ENCODE data around the gene OR5D16. TPM values are rescaled to one million over a fixed set of nuclear protein-coding genes. Genes with fewer than 3 reads are reported as not detected.

OR5D16 gene
- total RNA-seq, 1 donor from 2014 or later = not detected

DNA sequence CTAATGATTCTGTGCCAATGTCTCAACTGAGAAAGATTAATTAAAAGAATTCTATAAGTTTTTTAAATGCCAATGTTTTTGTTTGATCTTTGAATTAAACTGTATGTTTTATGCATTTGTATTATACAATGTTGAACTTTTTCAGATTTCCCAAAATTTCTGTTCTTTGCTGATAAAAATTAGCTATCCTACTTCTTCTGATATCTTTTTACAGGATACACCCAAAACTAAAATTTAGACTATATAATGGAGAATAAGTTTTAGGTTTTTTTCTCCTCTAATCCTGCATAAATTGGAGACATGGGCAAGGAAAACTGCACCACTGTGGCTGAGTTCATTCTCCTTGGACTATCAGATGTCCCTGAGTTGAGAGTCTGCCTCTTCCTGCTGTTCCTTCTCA is 11.6 kb upstream of the OR5D16 start, which contains the start of gene OR5L2:
OR5L2 (plus strand) TSS at position 301 of the 400 bp plus-strand sequence; CDS start at position 301, 0 bp downstream.
- H3K4me3 ChIP-seq = no peak within 1 kb of the TSS
- H3K27me3 Mint-ChIP-seq (ENCODE audit: insufficient read depth, low read depth) = no peaks in the 10 kb centered on the region
- H3K9ac ChIP-seq = no peak within 1 kb of the TSS
- no peaks in the 10 kb centered on the region for H3K27me3 ChIP-seq
- H2AFZ ChIP-seq (replicated peaks) = no peak within 1 kb of the TSS
- H3K4me2 ChIP-seq = no peak within 1 kb of the TSS
- H3K4me3 Mint-ChIP-seq = no peak within 1 kb of the TSS
- no peaks in the 10 kb centered on the region for H3K36me3 Mint-ChIP-seq
- H3K4me1 ChIP-seq = no peaks in the 10 kb centered on the region
- TF ChIP-seq EZH2phosphoT487 (IDR thresholded peaks at IDR 0.05) (no peak), EZH2 (IDR thresholded peaks at IDR 0.05) (no peak), CTCF (IDR thresholded peaks at IDR 0.05) (no peak)
- no peak for DNase-seq (ENCODE audit: low spot score)
- H3K27ac Mint-ChIP-seq = no peak within 1 kb of the TSS
- peaks cover 28% of the 10 kb centered on the region for H3K9me3 ChIP-seq (ENCODE audit: low read depth)
- no peaks in the 10 kb centered on the region for H3F3A ChIP-seq (ENCODE audit: low read depth)
- no peaks in the 10 kb centered on the region for H4K20me1 ChIP-seq (ENCODE audit: low read depth)
- H3K9me3 Mint-ChIP-seq = peaks cover 8% of the 10 kb centered on the region
- no peaks in the 10 kb centered on the region for H3K79me2 ChIP-seq (ENCODE audit: low read depth)
- H3K4me1 Mint-ChIP-seq = no peaks in the 10 kb centered on the region
- H3K27ac ChIP-seq = no peak within 1 kb of the TSS
- no peaks in the 10 kb centered on the region for H3K36me3 ChIP-seq

DNA sequence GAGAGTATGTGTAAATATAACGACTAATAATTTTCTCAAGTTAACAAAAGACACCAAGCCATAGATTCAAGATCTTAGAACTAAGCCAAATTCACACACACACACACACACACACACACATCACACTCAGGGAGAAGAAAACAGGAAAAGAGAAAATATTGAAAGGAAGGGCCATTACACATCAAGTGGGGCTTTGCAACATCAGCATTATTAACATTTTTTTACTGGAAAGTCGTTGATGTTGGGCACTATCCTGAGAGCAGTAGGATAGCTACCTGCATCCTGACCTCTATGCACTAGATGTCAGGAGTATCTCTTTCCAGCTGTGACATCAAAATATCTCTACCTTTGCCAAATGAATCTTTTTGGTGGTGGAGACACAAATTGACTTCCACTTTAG is 8.9 kb downstream of the OR5D16 start:
- no peaks in the 10 kb centered on the region for H3K36me3 ChIP-seq
- H3K4me3 ChIP-seq = no peak overlapping the region
- DNase-seq (ENCODE audit: low spot score) = no peak
- TF ChIP-seq EZH2phosphoT487 (IDR thresholded peaks at IDR 0.05) (no peak), EZH2 (IDR thresholded peaks at IDR 0.05) (no peak)
- Mint-ChIP-seq H3K9me3 (peaks cover 5% of the 10 kb centered on the region), H3K27ac (no peak overlapping the region), H3K4me1 (no peaks in the 10 kb centered on the region), H3K27me3 (ENCODE audit: insufficient read depth, low read depth) (no peaks in the 10 kb centered on the region), H3K36me3 (no peaks in the 10 kb centered on the region), H3K4me3 (no peak overlapping the region)
- H2AFZ ChIP-seq (replicated peaks) = no peak overlapping the region
- no peak overlapping the region for H3K27ac ChIP-seq
- no peaks in the 10 kb centered on the region for H3K27me3 ChIP-seq
- H3K9ac ChIP-seq = no peak overlapping the region
- H3K4me1 ChIP-seq = no peaks in the 10 kb centered on the region
- H4K20me1 ChIP-seq (ENCODE audit: low read depth) = no peaks in the 10 kb centered on the region
- H3K9me3 ChIP-seq (ENCODE audit: low read depth) = peaks cover 25% of the 10 kb centered on the region
- H3K79me2 ChIP-seq (ENCODE audit: low read depth) = no peaks in the 10 kb centered on the region
- H3F3A ChIP-seq (ENCODE audit: low read depth) = no peaks in the 10 kb centered on the region
- H3K4me2 ChIP-seq = no peak overlapping the region

- Mint-ChIP-seq H3K4me3 (no peak overlapping the region), H3K36me3 (no peaks in the 10 kb centered on the region), H3K9me3 (peaks cover 6% of the 10 kb centered on the region), H3K27ac (no peak overlapping the region), H3K4me1 (no peaks in the 10 kb centered on the region), H3K27me3 (ENCODE audit: insufficient read depth, low read depth) (no peaks in the 10 kb centered on the region)
- Histone ChIP-seq H3K79me2 (ENCODE audit: low read depth) (no peaks in the 10 kb centered on the region), H3K4me2 (no peak overlapping the region), H3K27ac (no peak overlapping the region), H2AFZ (replicated peaks) (no peak overlapping the region), H3K9ac (no peak overlapping the region), H3K27me3 (no peaks in the 10 kb centered on the region), H3K4me3 (no peak overlapping the region), H3K36me3 (no peaks in the 10 kb centered on the region), H3F3A (ENCODE audit: low read depth) (no peaks in the 10 kb centered on the region), H3K9me3 (ENCODE audit: low read depth) (peaks cover 33% of the 10 kb centered on the region), H4K20me1 (ENCODE audit: low read depth) (no peaks in the 10 kb centered on the region), H3K4me1 (no peaks in the 10 kb centered on the region)
- TF ChIP-seq CTCF (IDR thresholded peaks at IDR 0.05) (no peak), EZH2phosphoT487 (IDR thresholded peaks at IDR 0.05) (no peak), EZH2 (IDR thresholded peaks at IDR 0.05) (no peak)
- no peak for DNase-seq (ENCODE audit: low spot score)
Observed at GRCh38 chr11:55849037-55849436, 10.5 kb downstream of the OR5D16 start.

GRCh38 chr11:55852141-55852540 is 13.6 kb downstream of the OR5D16 start:
- no peak for DNase-seq (ENCODE audit: low spot score)
- no peak overlapping the region for H3K27ac ChIP-seq
- H4K20me1 ChIP-seq (ENCODE audit: low read depth) = no peaks in the 10 kb centered on the region
- peaks cover 4% of the 10 kb centered on the region for H3K9me3 Mint-ChIP-seq
- no peak overlapping the region for H3K4me3 ChIP-seq
- no peak overlapping the region for H3K4me2 ChIP-seq
- H2AFZ ChIP-seq (replicated peaks) = no peak overlapping the region
- H3K9ac ChIP-seq = no peak overlapping the region
- no peaks in the 10 kb centered on the region for H3K4me1 Mint-ChIP-seq
- no peaks in the 10 kb centered on the region for H3K79me2 ChIP-seq (ENCODE audit: low read depth)
- no peaks in the 10 kb centered on the region for H3K27me3 ChIP-seq
- no peaks in the 10 kb centered on the region for H3K4me1 ChIP-seq
- H3K36me3 ChIP-seq = no peaks in the 10 kb centered on the region
- H3F3A ChIP-seq (ENCODE audit: low read depth) = no peaks in the 10 kb centered on the region
- H3K36me3 Mint-ChIP-seq = no peaks in the 10 kb centered on the region
- H3K9me3 ChIP-seq (ENCODE audit: low read depth) = peaks cover 29% of the 10 kb centered on the region
- H3K27me3 Mint-ChIP-seq (ENCODE audit: insufficient read depth, low read depth) = no peaks in the 10 kb centered on the region
- no peak overlapping the region for H3K4me3 Mint-ChIP-seq
- H3K27ac Mint-ChIP-seq = no peak overlapping the region
- TF ChIP-seq CTCF (IDR thresholded peaks at IDR 0.05) (no peak), EZH2 (IDR thresholded peaks at IDR 0.05) (no peak), EZH2phosphoT487 (IDR thresholded peaks at IDR 0.05) (no peak)
